NCI-H187 treated with DMSO at 0.1 percent for 48 hours (cell line): Measurements from ENCODE around the gene SLC38A8.

Experiments used
- DNase-seq: peaks from one replicate; lab custom pipeline; 2025; lab: John Stamatoyannopoulos, UW

Gene SLC38A8

GRCh38 chr16:84042308-84042878, at the start of gene SLC38A8:
SLC38A8 (minus strand) TSS chr16:84042795; CDS start chr16:84042157, 638 bp downstream.
- no peak for DNase-seq

- DNase-seq = no peak
Observed at GRCh38 chr16:84091460-84091859, 48.9 kb upstream of the SLC38A8 start.

GRCh38 chr16:84090211-84090610, 47.6 kb upstream of the SLC38A8 start:
- DNase-seq = no peak

- DNase-seq = no peak
Observed at GRCh38 chr16:84088695-84089395, 46.2 kb upstream of the SLC38A8 start.

GRCh38 chr16:84087466-84088151, 45.0 kb upstream of the SLC38A8 start:
- DNase-seq = no peak

- no peak for DNase-seq
Observed at GRCh38 chr16:84087001-84087400, 44.4 kb upstream of the SLC38A8 start.

- no peak for DNase-seq
Observed at GRCh38 chr16:84086341-84086740, 43.7 kb upstream of the SLC38A8 start.

GRCh38 chr16:84085773-84086172, 43.2 kb upstream of the SLC38A8 start:
- no peak for DNase-seq

- DNase-seq = no peak
Observed at GRCh38 chr16:84085271-84085667, 42.7 kb upstream of the SLC38A8 start.

GRCh38 chr16:84084570-84085270, 42.1 kb upstream of the SLC38A8 start:
- DNase-seq = peak; percentile 0

GRCh38 chr16:84082835-84083569, 40.4 kb upstream of the SLC38A8 start:
- no peak for DNase-seq

- DNase-seq = no peak
Observed at GRCh38 chr16:84082110-84082509, 39.5 kb upstream of the SLC38A8 start.

- DNase-seq = no peak
Observed at GRCh38 chr16:84081446-84081989, 38.9 kb upstream of the SLC38A8 start.

GRCh38 chr16:84080813-84081212, 38.2 kb upstream of the SLC38A8 start:
- no peak for DNase-seq

GRCh38 chr16:84080378-84080777, 37.8 kb upstream of the SLC38A8 start:
- no peak for DNase-seq

- no peak for DNase-seq
Observed at GRCh38 chr16:84079664-84080063, 37.1 kb upstream of the SLC38A8 start.

- DNase-seq = no peak
Observed at GRCh38 chr16:84075376-84075775, 32.8 kb upstream of the SLC38A8 start.

- no peak for DNase-seq
Observed at GRCh38 chr16:84074721-84075120, 32.1 kb upstream of the SLC38A8 start.

GRCh38 chr16:84072014-84072413, 29.4 kb upstream of the SLC38A8 start:
- DNase-seq = no peak

- DNase-seq = no peak
Observed at GRCh38 chr16:84071121-84071520, 28.5 kb upstream of the SLC38A8 start.

GRCh38 chr16:84069540-84069939, 26.9 kb upstream of the SLC38A8 start:
- no peak for DNase-seq
